ENCODE measurements around the gene TAF1B.

TAF1B gene

DNA sequence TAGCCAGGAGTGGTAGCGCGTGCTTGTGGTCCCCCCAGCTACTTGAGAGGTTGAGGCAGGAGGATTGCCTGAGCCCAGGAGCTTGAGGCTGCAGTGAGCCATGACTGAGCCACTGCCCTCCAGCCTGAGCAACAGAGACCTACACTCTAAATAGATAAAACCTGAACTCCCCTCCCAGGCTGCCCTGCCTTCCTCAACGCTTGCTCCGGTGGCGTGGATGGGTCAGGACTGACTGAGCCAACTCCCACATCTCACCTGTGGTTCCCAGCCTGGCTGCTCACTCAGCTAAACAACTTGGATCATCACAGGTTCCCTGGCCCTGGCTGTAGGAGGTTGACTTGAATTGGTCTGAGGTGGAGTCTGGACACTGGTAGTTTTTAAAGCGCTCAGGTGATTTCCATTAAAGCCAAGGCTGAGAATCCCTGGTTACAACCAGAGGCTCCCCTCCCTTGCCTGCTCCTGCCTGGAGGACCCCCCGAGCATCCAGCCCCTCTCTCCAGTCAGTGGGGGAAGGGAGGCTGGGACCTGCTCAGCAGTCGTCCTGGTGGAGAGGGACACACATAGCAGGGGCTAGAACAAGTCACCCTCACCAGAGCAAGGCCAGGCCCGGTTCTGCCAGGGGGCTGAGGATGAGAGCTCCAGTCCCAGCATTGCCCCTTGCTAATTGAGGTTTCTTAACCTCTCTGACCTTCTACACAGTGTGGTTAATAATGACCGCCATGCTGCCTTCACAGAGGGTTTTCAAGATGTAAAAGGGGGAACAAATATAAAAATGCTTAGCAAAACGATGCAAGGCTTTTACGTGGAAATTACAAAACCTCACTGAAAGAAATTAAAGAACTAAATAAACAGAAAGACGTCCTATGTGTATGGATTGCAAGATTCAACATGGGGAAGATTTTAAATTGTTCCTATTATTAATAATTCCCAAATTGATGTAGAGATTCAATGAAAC is 46.9 kb upstream of the TAF1B start:
- H3K9me3 ChIP-seq (ENCODE audit: insufficient read depth, low read length) = no peaks in the 10 kb centered on the region
- no peaks in the 10 kb centered on the region for H3F3A ChIP-seq (ENCODE audit: insufficient read depth)
- no peaks in the 10 kb centered on the region for H3K79me2 ChIP-seq (ENCODE audit: insufficient read depth, low read length)
- no peaks in the 10 kb centered on the region for H4K20me1 ChIP-seq (ENCODE audit: low read depth, low read length)
- TF ChIP-seq, protein P1, sequence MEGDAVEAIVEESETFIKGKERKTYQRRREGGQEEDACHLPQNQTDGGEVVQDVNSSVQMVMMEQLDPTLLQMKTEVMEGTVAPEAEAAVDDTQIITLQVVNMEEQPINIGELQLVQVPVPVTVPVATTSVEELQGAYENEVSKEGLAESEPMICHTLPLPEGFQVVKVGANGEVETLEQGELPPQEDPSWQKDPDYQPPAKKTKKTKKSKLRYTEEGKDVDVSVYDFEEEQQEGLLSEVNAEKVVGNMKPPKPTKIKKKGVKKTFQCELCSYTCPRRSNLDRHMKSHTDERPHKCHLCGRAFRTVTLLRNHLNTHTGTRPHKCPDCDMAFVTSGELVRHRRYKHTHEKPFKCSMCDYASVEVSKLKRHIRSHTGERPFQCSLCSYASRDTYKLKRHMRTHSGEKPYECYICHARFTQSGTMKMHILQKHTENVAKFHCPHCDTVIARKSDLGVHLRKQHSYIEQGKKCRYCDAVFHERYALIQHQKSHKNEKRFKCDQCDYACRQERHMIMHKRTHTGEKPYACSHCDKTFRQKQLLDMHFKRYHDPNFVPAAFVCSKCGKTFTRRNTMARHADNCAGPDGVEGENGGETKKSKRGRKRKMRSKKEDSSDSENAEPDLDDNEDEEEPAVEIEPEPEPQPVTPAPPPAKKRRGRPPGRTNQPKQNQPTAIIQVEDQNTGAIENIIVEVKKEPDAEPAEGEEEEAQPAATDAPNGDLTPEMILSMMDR (IDR thresholded peaks at IDR 0.05; ENCODE audit: insufficient read depth, low read length, poor library complexity, severe bottlenecking) = no peak
- no peak for TF ChIP-seq EZH2phosphoT487 (conservative IDR thresholded peaks at IDR 0.05; ENCODE audit: low read length)
- H3K9me2 ChIP-seq (replicated peaks; ENCODE audit: insufficient read depth, low read length) = no peaks in the 10 kb centered on the region
- H3K9ac ChIP-seq (ENCODE audit: low read length) = no peak overlapping the region
- H3K4me3 ChIP-seq (ENCODE audit: insufficient read depth, low read length, poor library complexity, severe bottlenecking) = no peak overlapping the region
- H3K36me3 ChIP-seq (ENCODE audit: low read length) = no peaks in the 10 kb centered on the region
- no peak overlapping the region for H3K4me2 ChIP-seq (ENCODE audit: low read depth, low read length, poor library complexity, severe bottlenecking)
- H3K27ac ChIP-seq (ENCODE audit: low read depth, low read length) = no peak overlapping the region
- no peaks in the 10 kb centered on the region for H3K27me3 ChIP-seq (ENCODE audit: low read length)
- no peak overlapping the region for H2AFZ ChIP-seq (ENCODE audit: low read depth, low read length, severe bottlenecking)

DNA sequence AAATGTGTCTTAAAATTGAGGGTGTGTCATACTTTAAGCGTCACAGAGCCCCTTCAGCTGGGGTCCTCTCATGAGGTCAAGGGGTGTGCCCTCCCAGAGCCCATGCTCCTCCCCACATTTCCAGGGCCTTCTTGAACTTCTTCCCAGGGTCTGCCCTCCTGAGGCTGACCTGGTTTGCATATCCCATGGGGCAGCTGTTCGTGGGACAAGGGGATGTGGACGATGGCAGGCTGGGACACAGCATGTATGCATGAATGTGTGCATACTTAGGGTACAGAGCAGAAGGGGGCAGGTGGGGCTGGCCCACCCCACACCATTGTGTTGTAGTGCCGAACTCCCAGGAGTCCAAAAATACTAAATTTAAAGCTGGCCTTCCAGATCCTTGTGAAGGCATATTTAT is 46.2 kb upstream of the TAF1B start:
- H3K4me2 ChIP-seq (ENCODE audit: low read depth, low read length, poor library complexity, severe bottlenecking) = no peak overlapping the region

DNA sequence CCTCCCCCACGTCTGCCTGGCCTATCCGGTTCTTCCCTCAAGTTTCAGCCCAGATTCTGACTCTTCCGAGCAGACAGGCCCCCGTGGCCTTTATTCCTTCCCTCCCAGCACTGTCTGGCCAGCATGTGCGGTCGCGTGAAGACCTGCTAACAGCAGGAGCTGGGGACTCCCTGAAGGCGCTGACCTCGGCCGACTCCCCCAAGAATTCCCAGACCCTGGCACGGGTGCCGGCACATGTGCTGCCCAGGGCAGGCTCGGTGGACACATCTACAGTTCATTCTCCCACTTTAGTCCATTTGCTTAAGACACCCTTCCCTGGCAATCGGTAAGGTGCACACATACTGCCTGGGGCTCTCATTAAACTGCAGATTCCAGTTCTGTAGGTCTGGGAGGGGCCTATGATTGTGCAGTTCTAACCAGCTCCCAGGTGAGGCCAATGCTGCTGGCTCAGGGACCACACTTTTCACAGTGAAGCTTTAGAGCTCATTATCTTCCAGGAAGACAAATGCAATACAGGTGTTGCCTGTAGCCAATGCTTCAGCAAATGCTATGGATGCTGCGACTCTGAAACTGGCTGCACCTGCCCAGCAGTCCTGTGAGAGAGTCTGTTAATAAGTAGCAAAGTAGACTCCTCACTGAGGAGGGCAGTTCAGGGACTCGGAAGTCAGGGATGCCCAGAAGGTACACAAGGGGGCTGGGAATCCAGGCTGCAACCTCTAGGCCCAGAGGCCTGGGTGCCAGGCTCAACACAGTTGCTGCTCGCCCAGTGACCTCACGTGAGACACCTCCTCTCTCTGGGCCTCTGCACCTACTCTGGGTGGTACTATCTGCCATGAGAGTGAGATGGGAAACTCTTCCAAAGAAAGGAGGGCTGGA is 45.4 kb upstream of the TAF1B start:
- Histone ChIP-seq H3K27me3 (ENCODE audit: low read length) (no peaks in the 10 kb centered on the region), H3K4me2 (ENCODE audit: low read depth, low read length, poor library complexity, severe bottlenecking) (no peak overlapping the region), H3K9me2 (replicated peaks; ENCODE audit: insufficient read depth, low read length) (no peaks in the 10 kb centered on the region), H3K27ac (ENCODE audit: low read depth, low read length) (no peak overlapping the region), H3F3A (ENCODE audit: insufficient read depth) (no peaks in the 10 kb centered on the region), H3K36me3 (ENCODE audit: low read length) (no peaks in the 10 kb centered on the region), H4K20me1 (ENCODE audit: low read depth, low read length) (no peaks in the 10 kb centered on the region), H3K79me2 (ENCODE audit: insufficient read depth, low read length) (no peaks in the 10 kb centered on the region), H3K9ac (ENCODE audit: low read length) (no peak overlapping the region), H3K4me3 (ENCODE audit: insufficient read depth, low read length, poor library complexity, severe bottlenecking) (no peak overlapping the region), H2AFZ (ENCODE audit: low read depth, low read length, severe bottlenecking) (no peak overlapping the region), H3K9me3 (ENCODE audit: insufficient read depth, low read length) (no peaks in the 10 kb centered on the region)
- no peak for TF ChIP-seq EZH2phosphoT487 (conservative IDR thresholded peaks at IDR 0.05; ENCODE audit: low read length)
- TF ChIP-seq, protein P1 (IDR thresholded peaks at IDR 0.05; ENCODE audit: insufficient read depth, low read length, poor library complexity, severe bottlenecking) = no peak

More for the DNA sequence above, 46.2 kb upstream of the TAF1B start:
- H3K9ac ChIP-seq (ENCODE audit: low read length) = no peak overlapping the region
- H3K79me2 ChIP-seq (ENCODE audit: insufficient read depth, low read length) = no peaks in the 10 kb centered on the region
- no peaks in the 10 kb centered on the region for H3K9me3 ChIP-seq (ENCODE audit: insufficient read depth, low read length)
- H4K20me1 ChIP-seq (ENCODE audit: low read depth, low read length) = no peaks in the 10 kb centered on the region
- H3K27me3 ChIP-seq (ENCODE audit: low read length) = no peaks in the 10 kb centered on the region
- H3F3A ChIP-seq (ENCODE audit: insufficient read depth) = no peaks in the 10 kb centered on the region
- no peak for TF ChIP-seq EZH2phosphoT487 (conservative IDR thresholded peaks at IDR 0.05; ENCODE audit: low read length)
- TF ChIP-seq, protein P1 (IDR thresholded peaks at IDR 0.05; ENCODE audit: insufficient read depth, low read length, poor library complexity, severe bottlenecking) = no peak
- no peak overlapping the region for H3K27ac ChIP-seq (ENCODE audit: low read depth, low read length)
- no peak overlapping the region for H2AFZ ChIP-seq (ENCODE audit: low read depth, low read length, severe bottlenecking)
- H3K36me3 ChIP-seq (ENCODE audit: low read length) = no peaks in the 10 kb centered on the region
- H3K9me2 ChIP-seq (replicated peaks; ENCODE audit: insufficient read depth, low read length) = no peaks in the 10 kb centered on the region
- H3K4me3 ChIP-seq (ENCODE audit: insufficient read depth, low read length, poor library complexity, severe bottlenecking) = no peak overlapping the region

Measured in SU-DHL-6 (cell line).